Adrenal gland (tissue), 12 donors: Measurements from ENCODE around the gene NCKAP5. TPM values are rescaled to one million over a fixed set of nuclear protein-coding genes. Genes with fewer than 3 reads are reported as not detected.

Source experiments
- DNase-seq, 7 donors: peaks; one replicate each; pipeline ENCODE4 v3.0.0-alpha.2; 2019 to 2020
- H3K27ac ChIP-seq, 5 donors: fragments of 200-600 bp; sonication (generic) in 4 of 5; 1 replicate in 3 of 5; 2 replicates in 2 of 5; pipeline versions ENCODE4 v1.5.1 to v1.8.0; 2016 to 2020; ENCODE audit warnings: mild to moderate bottlenecking in 1 of 5
- H3K27me3 ChIP-seq: fragments of 200-600 bp; 2 replicates; pipeline ENCODE4 v1.8.0; 2021
- H3K36me3 ChIP-seq, 2 donors: fragments of 200-600 bp; replicated peaks in 1 of 2; 1 replicate in 1 of 2; 2 replicates in 1 of 2; pipeline versions ENCODE4 v1.5.1 to v1.8.0; 2018 to 2022
- H3K4me1 ChIP-seq, 2 donors: fragments of 200-600 bp; replicated peaks in 1 of 2; 1 replicate in 1 of 2; 2 replicates in 1 of 2; pipeline versions ENCODE4 v1.5.1 to v1.8.0; 2018 to 2021
- H3K4me3 ChIP-seq, 4 donors: fragments of 200-600 bp; sonication (generic) in 3 of 4; one replicate each; pipeline ENCODE4 v1.5.1; 2016 to 2018
- H3K9me3 ChIP-seq, 3 donors: fragments of 200-600 bp; sonication (generic) in 1 of 3; replicated peaks in 1 of 3; 1 replicate in 2 of 3; 2 replicates in 1 of 3; pipeline versions ENCODE4 v1.5.1 to v1.8.0; 2016 to 2021
- CTCF ChIP-seq, 6 experiments: fragments of 450-650 bp in 4 of 6; fragments of 200-600 bp in 2 of 6; sonication (generic) in 1 of 6; IDR thresholded peaks; 1 replicate in 5 of 6; 2 replicates in 1 of 6; pipeline versions ENCODE4 v1.5.1 to v1.8.0; 2016 to 2021; ENCODE audit warnings: antibody characterized with exemption in 6 of 6, mild to moderate bottlenecking in 2 of 6, moderate library complexity in 1 of 6
- POLR2A ChIP-seq, 2 donors: fragments of 450-650 bp; IDR thresholded peaks; one replicate each; pipeline ENCODE4 v1.6.1; 2017; ENCODE audit warnings: antibody characterized with exemption in 2 of 2, mild to moderate bottlenecking in 2 of 2, moderate library complexity in 1 of 2
- WGBS, 4 donors: extraction: QIAGEN DNeasy Blood & Tissue Kit in 2 of 4; methylation state at CpG; one replicate each; pipeline versions ENCODE4 v1.1.5 to v1.1.7; 2013 to 2017; 5-methylcytosine and 5-hydroxymethylcytosine counted together
- intact Hi-C, 2 donors: fragments of 100-400 bp; cut with DNase I; formaldehyde crosslinking; loops; one replicate each; pipeline versions ENCODE4 v1.14.1 to v1.15.0; 2022 to 2023
- polyA plus RNA-seq, 3 donors: library from polyadenylated mRNA; stranded (reverse); fragments of 200-250 nt in 2 of 3; fragments of 350-450 nt in 1 of 3; fragmentation: Illumina TruSeq in 1 of 3; extraction: RNeasy Lipid Tissue Mini Kit (QIAGEN cat#74804) in 1 of 3; gene quantifications; one replicate each; pipeline ENCODE4 v1.2.3, GENCODE V29; 2013 to 2014
- total RNA-seq, 9 donors: library from RNA; depleted of rRNA in 4 of 9; stranded (reverse); fragments of >200 nt in 4 of 9; fragments of 120-200 nt in 1 of 9; fragmentation: NEBNext Ultra II Directional in 1 of 9; extraction: Animal tissue kit (Norgen Biotek cat#: 25700) in 1 of 9; gene quantifications; one replicate each; pipeline versions ENCODE4 v1.1.0 to v1.2.4, GENCODE V29; 2013 to 2023
- donor health status: healthy with polysubstance abuse.
- donor health status: Bipolar disorder and iron deficiency.
- donor health status: DM: yes; HTN: yes; CAD: no.
- donor health status: DM: no; HTN: no; CAD: no.
- donor health status: DM: no; HTN: no; CAD: no.
- donor health status: DM: yes; HTN: yes; CAD: no.

The NCKAP5 gene
- total and polyA plus RNA-seq, 12 donors, result 0.06 to 3.1 (median 1.1) TPM

- intact Hi-C loops, result no loop called here
- Histone ChIP-seq H3K27me3 (no peaks in the 10 kb centered on the region), H3K4me1 (no peaks in the 10 kb centered on the region), H3K9me3 (no peaks in the 10 kb centered on the region), H3K36me3 (no peaks in the 10 kb centered on the region), H3K4me3 (no peak overlapping the region), H3K27ac (no peak overlapping the region)
- DNase-seq, result no peak
- TF ChIP-seq CTCF (IDR thresholded peaks at IDR 0.05) (no peak), POLR2A (IDR thresholded peaks at IDR 0.05) (no peak)
These were observed 225.3 kb downstream of the NCKAP5 start for GRCh38 chr2:133343018-133343352.

- H3K4me3 ChIP-seq, result no peak overlapping the region
- intact Hi-C loops, result no loop called here
- WGBS, 4 donors, result 63 to 81% (median 73%) methylated on average over 2 of the region's 2 CpGs
- H3K27me3 ChIP-seq, result no peaks in the 10 kb centered on the region
- no peaks in the 10 kb centered on the region for H3K9me3 ChIP-seq
- DNase-seq, result no peak
- TF ChIP-seq POLR2A (IDR thresholded peaks at IDR 0.05) (no peak), CTCF (IDR thresholded peaks at IDR 0.05) (no peak)
- H3K4me1 ChIP-seq, result no peaks in the 10 kb centered on the region
- no peak overlapping the region for H3K27ac ChIP-seq
- H3K36me3 ChIP-seq, result no peaks in the 10 kb centered on the region
These were observed 225.8 kb downstream of the NCKAP5 start for GRCh38 chr2:133342286-133343017.

- Histone ChIP-seq H3K4me1 (no peaks in the 10 kb centered on the region), H3K27ac (no peak overlapping the region), H3K9me3 (no peaks in the 10 kb centered on the region), H3K4me3 (no peak overlapping the region), H3K36me3 (no peaks in the 10 kb centered on the region), H3K27me3 (no peaks in the 10 kb centered on the region)
- 71 to 81% (median 75%) methylated on average over 2 of the region's 2 CpGs for WGBS, 4 donors
- TF ChIP-seq POLR2A (IDR thresholded peaks at IDR 0.05) (no peak), CTCF (IDR thresholded peaks at IDR 0.05) (no peak)
- intact Hi-C loops, result no loop called here
- DNase-seq, result no peak
These were observed 226.7 kb downstream of the NCKAP5 start for GRCh38 chr2:133341575-133341974.

- 45 to 67% (median 52%) methylated on average over 1 of the region's 1 CpG for WGBS, 4 donors
- H3K27me3 ChIP-seq, result no peaks in the 10 kb centered on the region
- TF ChIP-seq CTCF (IDR thresholded peaks at IDR 0.05) (no peak), POLR2A (IDR thresholded peaks at IDR 0.05) (no peak)
- no peak overlapping the region for H3K27ac ChIP-seq
- H3K36me3 ChIP-seq, result no peaks in the 10 kb centered on the region
- intact Hi-C loops, result no loop called here
- no peak for DNase-seq
- no peaks in the 10 kb centered on the region for H3K4me1 ChIP-seq
- H3K4me3 ChIP-seq, result no peak overlapping the region
- no peaks in the 10 kb centered on the region for H3K9me3 ChIP-seq
These were observed 230.0 kb downstream of the NCKAP5 start for GRCh38 chr2:133338224-133338623.
